GM23338 (cell line): ENCODE results near the gene CCDC63. TPM values are rescaled to one million over a fixed set of nuclear protein-coding genes. Genes with fewer than 3 reads are reported as not detected.

ENCODE experiments used
- ATAC-seq: fragments of 200-7000 bp; cut with Tn5 transposase; 3 replicates; pipeline ENCODE4 v1.9.1; 2020
- DNase-seq: peaks from one replicate; pipeline ENCODE4 v3.0.0-alpha.2; 2015; ENCODE audit warnings: low spot score
- H2AFZ ChIP-seq: fragments of 200-600 bp; sonication (generic); 2 replicates; pipeline ENCODE4 v1.8.0; 2016; ENCODE audit warnings: antibody characterized with exemption, mild to moderate bottlenecking, moderate library complexity
- H3F3A ChIP-seq: fragments of 200-600 bp; sonication (generic); replicated peaks from 2 replicates; pipeline ENCODE4 v1.8.0; 2017; ENCODE audit warnings: antibody characterized with exemption, mixed run types, low read depth
- H3K27ac ChIP-seq: fragments of 200-600 bp; sonication (generic); 2 replicates; pipeline ENCODE4 v1.6.1; 2016; ENCODE audit warnings: low read depth
- H3K27me3 ChIP-seq: fragments of 200-600 bp; sonication (generic); 2 replicates; pipeline ENCODE4 v1.8.0; 2016; ENCODE audit warnings: mild to moderate bottlenecking, mixed run types, moderate library complexity; ENCODE audit not compliant: insufficient read depth
- H3K36me3 ChIP-seq: fragments of 200-600 bp; sonication (generic); 2 replicates; pipeline ENCODE4 v1.8.0; 2016; ENCODE audit warnings: mild to moderate bottlenecking; ENCODE audit not compliant: insufficient read depth
- H3K4me1 ChIP-seq: fragments of 200-600 bp; sonication (generic); 2 replicates; pipeline ENCODE4 v1.8.0; 2016; ENCODE audit warnings: mild to moderate bottlenecking, moderate library complexity; ENCODE audit not compliant: insufficient read depth
- H3K4me2 ChIP-seq: fragments of 200-600 bp; sonication (generic); 2 replicates; pipeline ENCODE4 v1.7.1; 2017; ENCODE audit warnings: mixed run types
- H3K4me3 ChIP-seq: fragments of 200-600 bp; sonication (generic); 2 replicates; pipeline ENCODE4 v1.6.1; 2016; ENCODE audit warnings: mixed run types
- H3K79me2 ChIP-seq: fragments of 200-600 bp; sonication (generic); replicated peaks from 2 replicates; pipeline ENCODE4 v1.8.0; 2017; ENCODE audit warnings: mild to moderate bottlenecking; ENCODE audit not compliant: insufficient read depth
- H3K9me2 ChIP-seq: fragments of 200-600 bp; sonication (generic); 2 replicates; pipeline ENCODE4 v1.8.0; 2017; ENCODE audit not compliant: insufficient read depth
- H4K20me1 ChIP-seq: fragments of 200-600 bp; sonication (generic); replicated peaks from 2 replicates; pipeline ENCODE4 v1.8.0; 2017; ENCODE audit warnings: mild to moderate bottlenecking; ENCODE audit not compliant: insufficient read depth
- H3K27ac Mint-ChIP-seq: 2 replicates; pipeline ENCODE4 v1.8.0; 2020; ENCODE audit warnings: inconsistent platforms, mild to moderate bottlenecking, moderate library complexity, mixed read lengths
- H3K27me3 Mint-ChIP-seq: 3 replicates; pipeline ENCODE4 v1.8.0; 2022; ENCODE audit warnings: low read depth, mild to moderate bottlenecking, moderate library complexity, mixed read lengths, inconsistent platforms; ENCODE audit not compliant: insufficient read depth, poor library complexity
- H3K36me3 Mint-ChIP-seq: 3 replicates; pipeline ENCODE4 v1.8.0; 2021; ENCODE audit warnings: low read depth, mild to moderate bottlenecking, inconsistent platforms, moderate library complexity, mixed read lengths
- H3K4me1 Mint-ChIP-seq: 3 replicates; pipeline ENCODE4 v1.8.0; 2020; ENCODE audit warnings: mild to moderate bottlenecking, inconsistent platforms, mixed read lengths
- H3K4me3 Mint-ChIP-seq: 3 replicates; pipeline ENCODE4 v1.8.0; 2021; ENCODE audit warnings: moderate library complexity, mild to moderate bottlenecking, inconsistent platforms, mixed read lengths
- H3K9me3 Mint-ChIP-seq: 3 replicates; pipeline ENCODE4 v1.8.0; 2020; ENCODE audit warnings: moderate library complexity, mild to moderate bottlenecking, inconsistent platforms, mixed read lengths
- CREB1 ChIP-seq: fragments of 250-450 bp; sonication (Bioruptor Pico); IDR thresholded peaks from 2 replicates; pipeline ENCODE4 v1.5.0; 2020; ENCODE audit warnings: low read depth, mild to moderate bottlenecking, moderate library complexity
- CTCF ChIP-seq, 2 experiments: fragments of 200-600 bp in 1 of 2; sonication (generic) in 1 of 2; conservative IDR thresholded peaks; 2 replicates each; pipeline versions ENCODE4 v1.5.1 to v1.6.1; 2016 to 2017; ENCODE audit warnings: antibody characterized with exemption in 2 of 2, low read depth in 2 of 2, mild to moderate bottlenecking in 2 of 2, moderate library complexity in 1 of 2
- EZH2 ChIP-seq: fragments of 200-600 bp; sonication (generic); IDR thresholded peaks from one replicate; pipeline ENCODE4 v1.8.0; 2017; ENCODE audit warnings: antibody characterized with exemption, mild to moderate bottlenecking, low read depth; ENCODE audit not compliant: unreplicated experiment
- EZH2phosphoT487 ChIP-seq: fragments of 200-600 bp; sonication (generic); IDR thresholded peaks from one replicate; pipeline ENCODE4 v1.8.1; 2018; ENCODE audit warnings: antibody characterized with exemption; ENCODE audit not compliant: unreplicated experiment
- JUNB ChIP-seq: IDR thresholded peaks from one replicate; pipeline ENCODE4 v1.6.1; 2016; ENCODE audit warnings: antibody characterized with exemption; ENCODE audit not compliant: unreplicated experiment
- NANOG ChIP-seq: IDR thresholded peaks from 2 replicates; pipeline ENCODE4 v1.6.1; 2016; ENCODE audit warnings: antibody characterized with exemption, borderline replicate concordance
- POLR2AphosphoS5 ChIP-seq: IDR thresholded peaks from 2 replicates; pipeline ENCODE4 v1.6.1; 2016; ENCODE audit warnings: antibody characterized with exemption, low read depth
- STAT1 ChIP-seq: IDR thresholded peaks from one replicate; pipeline ENCODE4 v1.6.1; 2016; ENCODE audit warnings: antibody characterized with exemption; ENCODE audit not compliant: unreplicated experiment
- ZNF114 ChIP-seq: fragments of 250-450 bp; sonication (Bioruptor Pico); IDR thresholded peaks from 2 replicates; pipeline ENCODE4 v1.5.0; 2020; ENCODE audit warnings: mild to moderate bottlenecking, moderate library complexity
- ZNF331 ChIP-seq: fragments of 250-450 bp; sonication (Bioruptor Pico); IDR thresholded peaks from 2 replicates; pipeline ENCODE4 v1.5.0; 2020; ENCODE audit warnings: low read depth, mild to moderate bottlenecking, moderate library complexity
- polyA plus RNA-seq: library from polyadenylated mRNA; unstranded; fragments of >200 nt; fragmentation: Nextera tagmentation; extraction: Ambion mirVana; gene quantifications from 2 replicates; pipeline ENCODE4 v1.2.1, GENCODE V29; 2016
- total RNA-seq: library from RNA; depleted of rRNA; stranded (reverse); fragments of >200 nt; shearing (Covaris generic); gene quantifications from 2 replicates; pipeline ENCODE4 v1.2.3, GENCODE V29; 2014
- TF ChIP-seq, protein P1 (sequence below): IDR thresholded peaks from one replicate; pipeline ENCODE4 v1.6.1; 2018; ENCODE audit warnings: antibody characterized with exemption; ENCODE audit not compliant: unreplicated experiment
- TF ChIP-seq, protein P2 (sequence below): fragments of 250-450 bp; sonication (Bioruptor Pico); IDR thresholded peaks from 2 replicates; pipeline ENCODE4 v1.5.0; 2020; ENCODE audit warnings: mild to moderate bottlenecking, moderate library complexity
- TF ChIP-seq, protein P3 (sequence below): IDR thresholded peaks from 2 replicates; pipeline ENCODE4 v1.6.1; 2016; ENCODE audit warnings: antibody characterized with exemption

CCDC63 gene
- total and polyA plus RNA-seq, 2 experiments from 2014 or later, result 1.8 TPM; not detected in 1

DNA sequence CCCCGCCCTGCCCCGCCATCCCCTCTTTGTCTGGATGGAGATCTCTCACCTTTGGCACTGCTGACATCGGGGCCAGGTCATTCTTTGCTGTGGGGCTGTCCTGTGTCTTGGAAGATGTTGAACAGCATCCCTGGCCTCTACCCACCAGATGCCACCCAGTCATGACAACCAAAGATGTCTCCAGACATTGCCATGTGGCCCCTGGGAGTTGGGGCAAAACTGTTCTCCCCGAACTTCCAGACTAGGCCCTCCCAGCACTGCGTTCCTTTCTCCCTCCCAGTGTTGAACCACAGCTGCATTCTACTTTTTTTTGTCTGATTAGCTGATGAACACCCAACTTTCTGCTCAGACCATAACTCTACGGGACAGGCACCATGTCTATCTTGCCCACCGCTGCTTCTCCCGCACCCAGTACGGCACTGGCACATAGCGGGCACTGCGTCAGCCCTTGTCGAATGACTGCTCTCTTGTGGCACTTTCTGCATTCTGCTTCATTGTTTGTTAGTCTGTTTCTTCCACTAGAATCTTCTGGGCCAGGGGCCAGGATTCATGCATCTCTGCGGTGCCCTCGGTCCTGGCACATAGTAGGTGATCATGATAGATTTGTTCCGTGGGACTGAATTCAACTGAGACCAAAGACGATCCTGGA, 86.7 kb downstream of the CCDC63 start:
- H3K27ac Mint-ChIP-seq, result no peak overlapping the region
- no peak for DNase-seq
- no peak overlapping the region for H3K4me3 Mint-ChIP-seq
- Histone ChIP-seq H4K20me1 (no peaks in the 10 kb centered on the region), H3K27me3 (no peaks in the 10 kb centered on the region), H3K27ac (no peak overlapping the region), H3K4me1 (peaks cover 18% of the 10 kb centered on the region), H3F3A (no peaks in the 10 kb centered on the region), H2AFZ (no peak overlapping the region), H3K79me2 (no peaks in the 10 kb centered on the region), H3K9me2 (0 out of 2 replicates have a peak, but pooled peaks cover 5% of the 10 kb centered on the region), H3K4me2 (no peak overlapping the region), H3K4me3 (no peak overlapping the region), H3K36me3 (no peaks in the 10 kb centered on the region)
- peaks cover 46% of the 10 kb centered on the region for H3K4me1 Mint-ChIP-seq
- peaks cover 9% of the 10 kb centered on the region for H3K36me3 Mint-ChIP-seq
- ATAC-seq, result no peak
- TF ChIP-seq EZH2 (no peak), ZNF331 (CRISPR knock-in tag) (no peak), EZH2phosphoT487 (no peak), JUNB (no peak), CREB1 (CRISPR knock-in tag) (no peak), ZNF114 (no peak), NANOG (no peak), CTCF (conservative IDR thresholded peaks at IDR 0.05; ENCODE audit: low read depth in 2 of 2) (no peak), POLR2AphosphoS5 (no peak), STAT1 (no peak)
- TF ChIP-seq, protein P1, sequence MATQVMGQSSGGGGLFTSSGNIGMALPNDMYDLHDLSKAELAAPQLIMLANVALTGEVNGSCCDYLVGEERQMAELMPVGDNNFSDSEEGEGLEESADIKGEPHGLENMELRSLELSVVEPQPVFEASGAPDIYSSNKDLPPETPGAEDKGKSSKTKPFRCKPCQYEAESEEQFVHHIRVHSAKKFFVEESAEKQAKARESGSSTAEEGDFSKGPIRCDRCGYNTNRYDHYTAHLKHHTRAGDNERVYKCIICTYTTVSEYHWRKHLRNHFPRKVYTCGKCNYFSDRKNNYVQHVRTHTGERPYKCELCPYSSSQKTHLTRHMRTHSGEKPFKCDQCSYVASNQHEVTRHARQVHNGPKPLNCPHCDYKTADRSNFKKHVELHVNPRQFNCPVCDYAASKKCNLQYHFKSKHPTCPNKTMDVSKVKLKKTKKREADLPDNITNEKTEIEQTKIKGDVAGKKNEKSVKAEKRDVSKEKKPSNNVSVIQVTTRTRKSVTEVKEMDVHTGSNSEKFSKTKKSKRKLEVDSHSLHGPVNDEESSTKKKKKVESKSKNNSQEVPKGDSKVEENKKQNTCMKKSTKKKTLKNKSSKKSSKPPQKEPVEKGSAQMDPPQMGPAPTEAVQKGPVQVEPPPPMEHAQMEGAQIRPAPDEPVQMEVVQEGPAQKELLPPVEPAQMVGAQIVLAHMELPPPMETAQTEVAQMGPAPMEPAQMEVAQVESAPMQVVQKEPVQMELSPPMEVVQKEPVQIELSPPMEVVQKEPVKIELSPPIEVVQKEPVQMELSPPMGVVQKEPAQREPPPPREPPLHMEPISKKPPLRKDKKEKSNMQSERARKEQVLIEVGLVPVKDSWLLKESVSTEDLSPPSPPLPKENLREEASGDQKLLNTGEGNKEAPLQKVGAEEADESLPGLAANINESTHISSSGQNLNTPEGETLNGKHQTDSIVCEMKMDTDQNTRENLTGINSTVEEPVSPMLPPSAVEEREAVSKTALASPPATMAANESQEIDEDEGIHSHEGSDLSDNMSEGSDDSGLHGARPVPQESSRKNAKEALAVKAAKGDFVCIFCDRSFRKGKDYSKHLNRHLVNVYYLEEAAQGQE, result no peak
- TF ChIP-seq, protein P2, sequence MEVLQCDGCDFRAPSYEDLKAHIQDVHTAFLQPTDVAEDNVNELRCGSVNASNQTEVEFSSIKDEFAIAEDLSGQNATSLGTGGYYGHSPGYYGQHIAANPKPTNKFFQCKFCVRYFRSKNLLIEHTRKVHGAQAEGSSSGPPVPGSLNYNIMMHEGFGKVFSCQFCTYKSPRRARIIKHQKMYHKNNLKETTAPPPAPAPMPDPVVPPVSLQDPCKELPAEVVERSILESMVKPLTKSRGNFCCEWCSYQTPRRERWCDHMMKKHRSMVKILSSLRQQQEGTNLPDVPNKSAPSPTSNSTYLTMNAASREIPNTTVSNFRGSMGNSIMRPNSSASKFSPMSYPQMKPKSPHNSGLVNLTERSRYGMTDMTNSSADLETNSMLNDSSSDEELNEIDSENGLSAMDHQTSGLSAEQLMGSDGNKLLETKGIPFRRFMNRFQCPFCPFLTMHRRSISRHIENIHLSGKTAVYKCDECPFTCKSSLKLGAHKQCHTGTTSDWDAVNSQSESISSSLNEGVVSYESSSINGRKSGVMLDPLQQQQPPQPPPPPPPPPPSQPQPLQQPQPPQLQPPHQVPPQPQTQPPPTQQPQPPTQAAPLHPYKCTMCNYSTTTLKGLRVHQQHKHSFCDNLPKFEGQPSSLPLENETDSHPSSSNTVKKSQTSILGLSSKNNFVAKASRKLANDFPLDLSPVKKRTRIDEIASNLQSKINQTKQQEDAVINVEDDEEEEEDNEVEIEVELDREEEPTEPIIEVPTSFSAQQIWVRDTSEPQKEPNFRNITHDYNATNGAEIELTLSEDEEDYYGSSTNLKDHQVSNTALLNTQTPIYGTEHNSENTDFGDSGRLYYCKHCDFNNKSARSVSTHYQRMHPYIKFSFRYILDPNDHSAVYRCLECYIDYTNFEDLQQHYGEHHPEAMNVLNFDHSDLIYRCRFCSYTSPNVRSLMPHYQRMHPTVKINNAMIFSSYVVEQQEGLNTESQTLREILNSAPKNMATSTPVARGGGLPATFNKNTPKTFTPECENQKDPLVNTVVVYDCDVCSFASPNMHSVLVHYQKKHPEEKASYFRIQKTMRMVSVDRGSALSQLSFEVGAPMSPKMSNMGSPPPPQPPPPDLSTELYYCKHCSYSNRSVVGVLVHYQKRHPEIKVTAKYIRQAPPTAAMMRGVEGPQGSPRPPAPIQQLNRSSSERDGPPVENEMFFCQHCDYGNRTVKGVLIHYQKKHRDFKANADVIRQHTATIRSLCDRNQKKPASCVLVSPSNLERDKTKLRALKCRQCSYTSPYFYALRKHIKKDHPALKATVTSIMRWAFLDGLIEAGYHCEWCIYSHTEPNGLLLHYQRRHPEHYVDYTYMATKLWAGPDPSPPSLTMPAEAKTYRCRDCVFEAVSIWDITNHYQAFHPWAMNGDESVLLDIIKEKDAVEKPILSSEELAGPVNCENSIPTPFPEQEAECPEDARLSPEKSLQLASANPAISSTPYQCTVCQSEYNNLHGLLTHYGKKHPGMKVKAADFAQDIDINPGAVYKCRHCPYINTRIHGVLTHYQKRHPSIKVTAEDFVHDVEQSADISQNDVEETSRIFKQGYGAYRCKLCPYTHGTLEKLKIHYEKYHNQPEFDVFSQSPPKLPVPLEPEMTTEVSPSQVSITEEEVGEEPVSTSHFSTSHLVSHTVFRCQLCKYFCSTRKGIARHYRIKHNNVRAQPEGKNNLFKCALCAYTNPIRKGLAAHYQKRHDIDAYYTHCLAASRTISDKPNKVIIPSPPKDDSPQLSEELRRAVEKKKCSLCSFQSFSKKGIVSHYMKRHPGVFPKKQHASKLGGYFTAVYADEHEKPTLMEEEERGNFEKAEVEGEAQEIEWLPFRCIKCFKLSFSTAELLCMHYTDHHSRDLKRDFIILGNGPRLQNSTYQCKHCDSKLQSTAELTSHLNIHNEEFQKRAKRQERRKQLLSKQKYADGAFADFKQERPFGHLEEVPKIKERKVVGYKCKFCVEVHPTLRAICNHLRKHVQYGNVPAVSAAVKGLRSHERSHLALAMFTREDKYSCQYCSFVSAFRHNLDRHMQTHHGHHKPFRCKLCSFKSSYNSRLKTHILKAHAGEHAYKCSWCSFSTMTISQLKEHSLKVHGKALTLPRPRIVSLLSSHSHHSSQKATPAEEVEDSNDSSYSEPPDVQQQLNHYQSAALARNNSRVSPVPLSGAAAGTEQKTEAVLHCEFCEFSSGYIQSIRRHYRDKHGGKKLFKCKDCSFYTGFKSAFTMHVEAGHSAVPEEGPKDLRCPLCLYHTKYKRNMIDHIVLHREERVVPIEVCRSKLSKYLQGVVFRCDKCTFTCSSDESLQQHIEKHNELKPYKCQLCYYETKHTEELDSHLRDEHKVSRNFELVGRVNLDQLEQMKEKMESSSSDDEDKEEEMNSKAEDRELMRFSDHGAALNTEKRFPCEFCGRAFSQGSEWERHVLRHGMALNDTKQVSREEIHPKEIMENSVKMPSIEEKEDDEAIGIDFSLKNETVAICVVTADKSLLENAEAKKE, result no peak
- TF ChIP-seq, protein P3, sequence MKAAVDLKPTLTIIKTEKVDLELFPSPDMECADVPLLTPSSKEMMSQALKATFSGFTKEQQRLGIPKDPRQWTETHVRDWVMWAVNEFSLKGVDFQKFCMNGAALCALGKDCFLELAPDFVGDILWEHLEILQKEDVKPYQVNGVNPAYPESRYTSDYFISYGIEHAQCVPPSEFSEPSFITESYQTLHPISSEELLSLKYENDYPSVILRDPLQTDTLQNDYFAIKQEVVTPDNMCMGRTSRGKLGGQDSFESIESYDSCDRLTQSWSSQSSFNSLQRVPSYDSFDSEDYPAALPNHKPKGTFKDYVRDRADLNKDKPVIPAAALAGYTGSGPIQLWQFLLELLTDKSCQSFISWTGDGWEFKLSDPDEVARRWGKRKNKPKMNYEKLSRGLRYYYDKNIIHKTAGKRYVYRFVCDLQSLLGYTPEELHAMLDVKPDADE, result no peak
- peaks cover 13% of the 10 kb centered on the region for H3K27me3 Mint-ChIP-seq
- peaks cover 5% of the 10 kb centered on the region; the same call in 2 of the 3 replicates for H3K9me3 Mint-ChIP-seq
